ACHN (cell line): ENCODE results near the gene IFI27L2.

Source experiments
- DNase-seq: peaks from one replicate; pipeline ENCODE4 v3.0.0-alpha.2; 2015
- in situ Hi-C: cut with HindIII; loops from 2 replicates; pipeline ENCODE4 v1.10.0; 2017; ENCODE audit warnings: low sequenced_read_pairs, low pct_ligation_motif_present, low pct_unique_long_range_greater_than_20kb

The IFI27L2 gene

DNA sequence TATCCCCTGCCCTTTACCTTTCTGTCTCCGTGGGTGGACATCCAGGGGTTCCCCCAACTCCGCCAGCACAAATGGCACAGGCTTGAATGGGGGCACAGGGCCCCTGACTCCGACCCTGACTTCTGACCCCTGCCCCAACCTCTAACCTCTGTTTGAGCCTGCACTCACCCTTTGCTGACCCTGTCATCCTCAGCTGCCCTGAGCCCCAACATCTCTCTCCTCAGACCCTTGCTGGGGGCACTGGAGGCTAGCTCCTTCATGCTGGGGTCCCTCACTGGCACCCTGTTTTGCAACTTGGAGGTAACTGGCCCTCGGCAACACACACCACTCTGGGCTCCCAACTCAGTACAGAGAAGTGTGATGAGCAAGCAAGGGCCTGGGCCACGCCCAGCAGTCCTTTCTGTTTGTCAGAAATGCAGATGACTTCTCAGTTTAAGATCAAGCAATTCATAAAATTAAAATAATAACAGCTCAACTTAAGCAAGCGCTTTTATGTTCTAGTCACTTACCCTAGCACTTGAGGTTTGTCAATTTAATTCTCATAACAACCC, 16.8 kb downstream of the IFI27L2 start:
- in situ Hi-C loops = no loop called here
- no peak for DNase-seq

DNA sequence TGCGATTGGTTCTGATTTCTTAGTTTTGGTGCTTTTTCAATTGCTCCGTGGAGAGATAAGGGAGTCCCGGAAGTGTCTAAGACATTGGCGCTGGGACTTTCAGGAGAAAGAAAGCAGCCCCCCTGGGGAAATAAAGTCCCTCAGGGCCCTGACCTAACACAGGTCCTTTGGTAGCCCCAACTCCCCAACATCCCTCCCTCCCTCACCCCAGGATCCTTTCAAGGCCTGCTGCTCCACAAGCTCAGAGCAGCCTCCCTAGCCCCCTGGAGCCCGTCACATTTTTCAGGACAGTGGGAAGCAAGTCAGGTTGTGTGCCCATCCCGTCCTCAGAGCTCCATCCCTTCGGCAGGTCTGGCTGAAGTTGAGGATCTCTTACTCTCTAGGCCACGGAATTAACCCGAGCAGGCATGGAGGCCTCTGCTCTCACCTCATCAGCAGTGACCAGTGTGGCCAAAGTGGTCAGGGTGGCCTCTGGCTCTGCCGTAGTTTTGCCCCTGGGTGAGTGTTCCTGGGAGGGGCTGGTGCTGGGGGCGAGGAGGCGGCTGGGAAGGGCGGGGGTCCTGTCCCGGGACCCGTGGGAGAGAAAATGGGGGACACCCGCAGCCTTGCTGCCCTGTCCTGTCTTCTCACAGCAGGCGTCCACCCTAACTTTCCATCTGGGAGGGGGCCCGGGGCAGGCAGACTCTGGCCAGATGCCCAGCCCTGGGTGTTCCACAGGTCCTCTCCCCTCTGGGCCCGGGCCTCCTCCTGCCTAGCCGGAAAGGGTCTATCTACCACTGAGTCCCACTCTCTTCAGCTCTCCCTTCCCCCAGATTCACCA, 17.9 kb downstream of the IFI27L2 start:
- in situ Hi-C loops = no loop called here
- DNase-seq = no peak

DNA sequence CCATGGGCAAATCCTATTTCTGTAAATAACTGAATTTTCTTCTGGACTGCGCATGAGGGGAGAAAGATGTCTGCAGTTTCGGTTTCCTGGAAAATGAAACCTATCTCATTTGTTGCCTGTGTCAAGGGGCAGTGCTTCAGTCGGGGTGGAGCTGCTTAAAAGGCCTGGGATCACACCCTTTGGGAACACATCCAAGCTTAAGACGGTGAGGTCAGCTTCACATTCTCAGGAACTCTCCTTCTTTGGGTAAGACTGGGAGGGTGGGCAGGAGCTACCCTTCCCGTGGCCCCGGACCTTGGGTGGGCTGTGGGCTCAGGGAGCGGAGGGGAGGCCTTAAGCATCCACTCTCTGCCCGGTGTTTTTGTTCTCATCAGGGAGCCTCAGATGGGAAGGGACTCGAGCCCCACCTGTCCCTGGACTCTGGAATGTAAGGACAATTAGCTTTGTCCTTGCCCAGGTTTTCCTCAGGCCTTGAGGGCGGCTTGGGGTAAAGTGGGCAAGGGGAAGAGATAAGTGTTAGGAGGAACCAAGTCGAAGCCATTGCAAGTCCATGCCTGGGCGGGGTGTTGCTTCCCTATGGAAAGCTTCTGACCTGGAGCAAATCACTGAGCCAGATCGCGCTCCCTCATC, 18.7 kb downstream of the IFI27L2 start, which contains the start of gene IFI27:
TSS of gene IFI27 (plus strand) at position 185 of the 630 bp plus-strand sequence.
- in situ Hi-C loops = no loop called here
- peak; percentile 21 for DNase-seq

DNA sequence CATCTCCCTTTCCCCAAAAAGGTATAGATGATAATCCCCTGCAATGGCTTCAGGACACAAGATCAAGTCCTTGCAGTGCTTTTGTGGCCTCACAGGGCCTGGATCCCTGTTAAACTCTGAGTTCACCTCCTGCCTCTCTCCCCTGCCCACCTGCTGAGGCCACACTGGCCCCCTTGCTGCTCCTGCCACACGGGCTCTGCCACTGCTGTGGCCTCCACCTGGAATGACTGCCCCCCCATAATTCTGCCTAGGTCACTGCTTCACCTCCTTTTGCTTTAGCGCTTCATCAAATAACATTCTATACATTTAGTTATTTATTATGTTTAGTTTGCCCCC, 19.5 kb downstream of the IFI27L2 start:
- in situ Hi-C loops = no loop called here
- DNase-seq = no peak

DNA sequence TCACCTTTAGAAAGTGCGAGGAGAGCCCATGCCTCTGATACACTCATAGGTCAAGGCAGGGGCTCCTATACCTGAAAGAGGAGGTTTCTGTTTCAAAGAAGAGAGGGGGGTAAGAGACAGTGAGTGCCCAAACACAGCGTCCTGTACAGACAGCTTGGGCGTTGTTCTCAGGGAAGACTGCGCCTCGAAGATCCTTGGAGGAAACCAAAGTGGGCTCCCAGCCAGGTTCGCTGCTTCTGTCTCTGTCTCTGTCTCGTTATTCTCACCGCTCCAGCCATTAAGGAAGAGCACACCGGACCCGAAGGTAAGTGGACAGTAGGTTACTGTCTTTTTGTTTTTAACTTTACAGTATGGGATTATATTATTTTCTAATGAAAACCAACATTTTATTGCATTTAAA, 24.7 kb downstream of the IFI27L2 start:
- in situ Hi-C loops = no loop called here
- DNase-seq = no peak

GRCh38 chr14:94103554-94104150, 25.8 kb downstream of the IFI27L2 start:
- in situ Hi-C loops = no loop called here
- no peak for DNase-seq

DNA sequence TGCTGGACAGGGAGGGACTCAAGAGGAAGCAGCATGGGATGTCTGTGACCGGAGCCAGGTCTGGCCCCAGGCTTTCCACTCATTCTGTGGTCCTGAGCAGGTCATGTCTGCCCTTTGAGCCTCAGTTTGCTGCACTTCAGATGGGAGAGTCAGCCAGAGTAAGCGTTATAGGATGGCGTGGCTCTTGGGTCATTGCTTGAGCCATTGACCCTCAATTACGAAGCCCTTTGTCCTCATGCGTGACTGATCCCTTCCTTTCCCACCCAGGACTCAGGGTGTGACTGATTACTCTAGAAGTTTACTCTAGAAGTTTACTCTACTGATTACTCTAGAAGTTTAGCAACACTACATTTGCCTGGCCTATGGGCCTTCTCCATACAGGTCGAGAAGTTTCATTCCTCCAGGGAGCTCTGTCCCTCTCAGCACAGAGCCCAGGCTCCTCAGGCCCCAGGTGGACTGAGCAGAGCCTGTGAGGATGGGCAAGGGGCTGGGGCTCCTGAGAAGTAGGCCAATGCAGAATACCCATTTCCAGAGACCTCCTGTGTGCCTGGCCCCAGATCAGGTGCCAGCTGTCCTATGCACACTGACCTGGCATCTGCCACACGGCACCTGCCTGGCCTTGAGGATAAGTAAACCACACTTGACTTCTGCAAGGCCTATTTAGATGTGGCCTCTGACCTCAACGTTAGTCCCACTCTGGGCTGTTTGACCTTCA, 26.5 kb downstream of the IFI27L2 start:
- DNase-seq = no peak
- in situ Hi-C loops = no loop called here

- in situ Hi-C loops = no loop called here
- no peak for DNase-seq
Measured at GRCh38 chr14:94101748-94102147, 27.7 kb downstream of the IFI27L2 start.

DNA sequence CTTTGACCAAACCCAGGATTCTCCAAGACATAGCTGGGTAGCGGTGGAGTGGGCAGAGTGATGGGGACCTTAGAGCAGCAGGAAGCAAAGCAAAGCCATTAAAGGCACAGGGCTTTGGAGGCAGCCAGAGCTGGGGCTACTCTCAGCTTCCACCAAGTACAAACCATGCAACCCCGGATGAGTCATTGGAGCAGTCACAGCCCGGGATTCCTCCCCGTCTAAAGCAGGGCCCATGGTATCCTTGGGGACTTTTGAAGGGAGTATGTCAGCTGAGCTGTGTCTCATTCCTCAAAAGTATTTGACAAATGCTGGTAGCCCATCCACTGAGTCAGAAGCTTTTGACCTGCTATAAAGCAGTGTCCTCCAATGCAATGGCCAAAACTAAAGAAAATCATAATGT, 28.6 kb downstream of the IFI27L2 start:
- in situ Hi-C loops = no loop called here
- DNase-seq = peak; percentile 39

GRCh38 chr14:94099006-94099405, 30.4 kb downstream of the IFI27L2 start:
- no peak for DNase-seq
- in situ Hi-C loops = no loop called here

GRCh38 chr14:94098326-94098992, 30.9 kb downstream of the IFI27L2 start:
- DNase-seq = no peak
- in situ Hi-C loops = no loop called here

- in situ Hi-C loops = no loop called here
- DNase-seq = no peak
Measured at GRCh38 chr14:94097091-94097490, 32.3 kb downstream of the IFI27L2 start.

DNA sequence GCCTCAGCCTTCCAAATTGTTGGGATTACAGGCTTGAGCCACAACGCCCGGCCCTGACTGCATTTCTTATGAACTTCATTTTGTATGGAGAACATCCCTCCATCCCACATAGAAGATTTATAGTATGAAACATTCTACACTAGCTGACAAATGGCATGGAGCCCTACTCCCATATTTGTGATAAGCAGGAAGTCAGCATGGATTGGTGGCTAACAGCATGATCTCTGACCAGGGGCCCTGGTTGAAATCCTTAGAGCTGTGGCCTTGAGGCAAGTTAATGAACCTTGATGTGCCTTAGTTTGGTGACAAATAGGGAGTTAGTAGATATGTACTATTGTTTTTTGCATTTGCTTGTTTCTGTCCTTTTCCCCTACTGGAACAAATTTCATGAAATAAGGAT, 36.0 kb downstream of the IFI27L2 start:
- in situ Hi-C loops = no loop called here
- DNase-seq = no peak

GRCh38 chr14:94089479-94089878, 39.9 kb downstream of the IFI27L2 start:
- in situ Hi-C loops = no loop called here
- DNase-seq = no peak

DNA sequence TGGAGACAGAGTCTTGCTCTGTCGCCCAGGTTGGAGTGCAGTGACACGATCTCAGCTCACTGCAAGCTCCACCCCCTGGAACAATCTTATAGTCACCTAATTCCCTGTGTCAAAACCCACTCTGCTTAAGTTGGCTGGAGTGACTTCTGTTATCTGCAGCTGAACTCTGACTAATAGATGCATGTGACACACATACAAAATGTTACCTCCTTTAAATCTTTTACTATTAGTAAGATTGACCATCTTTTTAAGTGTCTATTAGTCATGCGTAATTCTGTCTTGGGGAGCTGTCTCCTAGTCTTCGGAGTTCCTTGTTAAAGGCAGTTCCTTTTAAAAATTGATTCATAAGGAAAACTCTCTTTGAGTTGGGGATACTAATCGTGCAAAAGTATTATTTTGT, 40.9 kb downstream of the IFI27L2 start:
- no peak for DNase-seq
- in situ Hi-C loops = no loop called here

DNA sequence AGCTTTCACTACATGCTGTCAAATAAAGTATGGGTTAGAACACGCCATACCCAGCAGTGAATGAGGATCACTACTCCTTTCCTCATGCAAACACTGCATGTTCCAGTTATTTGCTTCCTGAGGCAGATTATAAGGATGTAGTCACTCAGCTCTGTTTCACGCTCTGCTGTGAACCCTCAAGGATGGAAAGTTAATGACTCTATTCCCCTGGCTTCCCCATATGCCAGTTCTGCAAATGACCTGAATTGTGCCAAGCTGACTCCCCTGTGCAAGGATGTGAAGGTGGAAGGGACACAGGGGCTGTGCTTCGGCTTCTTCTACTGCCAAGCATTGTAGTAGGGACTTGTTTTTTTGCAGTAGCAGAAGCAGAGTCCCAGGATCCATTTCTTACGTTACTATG, 41.5 kb downstream of the IFI27L2 start:
- in situ Hi-C loops = no loop called here
- DNase-seq = no peak

- in situ Hi-C loops = no loop called here
- no peak for DNase-seq
Measured at GRCh38 chr14:94081386-94081820, 48.0 kb downstream of the IFI27L2 start.

GRCh38 chr14:94080621-94081385, 48.6 kb downstream of the IFI27L2 start, which contains the start of the genes DDX24 and IFI27L1:
Gene DDX24, minus strand, starts transcription at chr14:94081202. Its CDS starts 1,460 bp downstream, at chr14:94079742.
Gene IFI27L1, plus strand, starts transcription at chr14:94081310. Its CDS starts 15,628 bp downstream, at chr14:94096938.
- in situ Hi-C loops = no loop called here
- peak; percentile 92 for DNase-seq
